Stimulated activated CD4-positive, alpha-beta T cell treated with anti-CD3 and anti-CD28 coated beads, Interleukin-1b, Interleukin-23, amount 100 ng/mL, for 48 hours (primary cell): ENCODE results near the gene PSMD14.
"Not testable (repeated sequence)": the region's sequence is repeated elsewhere in the genome, so short reads cannot be mapped to it uniquely, and the experiment has no call there.

Experiments used
- DNase-seq: peaks from one replicate; pipeline ENCODE4 v3.0.0-alpha.2; 2020

PSMD14 gene

DNA sequence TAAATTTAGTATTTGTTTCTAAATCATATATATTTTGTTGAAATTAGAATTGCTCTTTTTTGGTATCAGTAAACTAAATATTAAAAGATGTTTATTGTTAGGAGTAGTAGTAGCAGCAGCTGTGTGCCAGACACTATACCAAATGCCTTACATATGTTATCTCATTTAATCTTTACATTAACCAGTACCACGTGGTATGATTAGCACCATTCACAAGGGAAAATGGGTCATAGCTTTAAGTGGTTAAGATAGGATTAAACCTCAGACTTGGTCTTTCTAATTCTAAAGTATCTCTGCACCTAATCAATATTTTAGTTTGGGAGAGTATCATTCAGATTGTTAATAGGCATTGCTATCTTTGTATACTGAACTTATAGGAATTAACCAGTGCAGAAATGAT, 29.0 kb downstream of the PSMD14 start:
- no peak for DNase-seq

DNA sequence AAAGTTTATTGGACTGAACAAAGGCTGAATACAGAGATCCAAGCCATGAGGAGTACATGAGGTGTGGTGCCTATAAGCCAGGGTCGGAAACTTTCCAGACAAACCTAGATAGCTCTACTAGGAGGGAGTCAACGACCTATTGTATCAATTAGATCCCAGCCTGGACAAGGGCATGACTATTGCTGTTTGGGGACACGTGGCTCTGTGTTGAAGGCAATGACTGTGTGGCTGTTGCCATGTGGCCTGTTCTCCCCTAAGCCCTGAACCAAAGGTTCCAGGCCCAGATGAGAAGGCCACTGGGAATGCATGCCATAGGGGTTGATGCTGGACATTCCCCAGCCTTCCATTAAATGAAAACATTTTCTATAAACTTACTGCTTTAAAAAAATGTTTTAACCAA, 31.3 kb downstream of the PSMD14 start:
- DNase-seq = not testable (repeated sequence)

DNA sequence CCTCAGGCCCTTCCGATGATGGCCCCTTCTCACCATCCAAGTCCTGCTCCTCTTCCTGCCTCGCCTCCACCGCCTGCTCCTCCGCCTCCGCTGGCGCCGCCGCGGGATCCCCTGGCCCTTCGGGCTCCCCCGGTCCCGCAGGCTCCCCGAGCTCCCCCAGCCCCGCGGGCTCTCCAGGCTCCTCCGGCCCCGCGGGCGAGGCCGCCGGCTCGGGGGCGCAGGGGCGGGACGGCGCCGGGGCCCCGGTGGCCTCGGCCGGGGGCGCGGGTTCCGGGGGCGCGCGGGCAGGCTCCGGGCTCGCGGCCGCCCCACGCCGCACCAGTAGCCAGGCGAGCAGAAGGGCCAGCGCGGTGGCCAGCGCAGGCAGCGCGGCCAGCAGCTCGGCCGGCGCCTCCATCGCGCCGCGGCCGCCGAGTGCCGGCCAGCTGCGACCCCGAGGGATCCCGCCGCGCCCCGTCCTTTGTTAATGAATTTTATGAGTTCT, 32.7 kb downstream of the PSMD14 start:
- DNase-seq = not testable (repeated sequence)

DNA sequence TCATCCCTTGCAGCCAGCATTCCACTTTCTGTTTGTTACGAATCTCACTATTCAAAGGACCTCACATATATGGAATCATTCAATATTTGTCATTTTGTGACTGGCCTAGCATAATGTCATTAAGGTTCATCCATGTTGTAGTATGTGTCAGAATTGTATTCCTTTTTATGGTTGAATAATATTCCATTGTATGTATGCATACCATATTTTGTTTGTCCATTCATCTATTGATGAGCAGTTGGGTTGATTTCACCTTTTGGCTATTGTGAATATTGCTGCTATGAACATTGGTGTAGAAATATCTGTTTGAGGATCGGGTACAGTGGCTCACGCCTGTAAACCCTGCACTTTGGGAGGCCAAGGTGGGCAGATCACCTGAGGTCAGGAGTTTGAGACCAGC, 35.0 kb downstream of the PSMD14 start:
- no peak for DNase-seq

DNA sequence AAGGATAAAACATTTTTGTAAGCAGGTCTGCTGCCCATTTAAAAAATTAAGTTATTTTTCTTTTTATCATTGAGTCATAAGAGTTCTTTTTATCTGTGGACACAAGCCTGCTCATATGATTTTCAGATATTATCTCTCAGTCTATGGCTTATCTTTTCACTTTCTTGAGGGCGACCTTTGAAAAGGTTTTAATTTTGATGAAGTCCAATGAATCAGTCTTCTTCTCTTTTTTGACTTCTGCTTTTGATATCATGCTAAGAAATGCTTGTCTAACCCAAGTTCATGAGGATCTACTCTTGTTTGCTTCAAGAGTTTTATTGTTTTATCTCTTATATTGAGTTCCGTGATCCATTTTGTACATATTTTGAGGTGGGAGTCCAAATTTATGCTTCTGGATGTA, 36.5 kb downstream of the PSMD14 start:
- DNase-seq = no peak

DNA sequence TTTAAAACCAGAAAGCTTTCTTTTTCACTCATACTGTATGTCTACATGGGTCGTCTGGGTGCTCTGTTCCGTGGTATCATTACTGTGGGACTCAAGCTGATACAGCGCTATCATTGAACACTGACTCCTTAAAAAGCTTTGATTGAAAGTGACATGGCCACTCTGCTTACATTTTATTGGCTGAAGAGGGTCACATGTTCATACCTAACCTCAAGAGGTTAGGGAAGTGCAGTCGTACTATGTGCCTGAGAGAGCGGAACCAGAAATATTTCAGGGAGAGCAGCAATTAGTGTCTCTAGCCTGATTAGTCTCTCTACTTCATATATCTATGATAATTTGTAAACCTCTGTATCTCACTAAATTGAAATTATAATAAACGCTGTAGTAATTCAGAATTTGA, 43.5 kb downstream of the PSMD14 start:
- DNase-seq = no peak

DNA sequence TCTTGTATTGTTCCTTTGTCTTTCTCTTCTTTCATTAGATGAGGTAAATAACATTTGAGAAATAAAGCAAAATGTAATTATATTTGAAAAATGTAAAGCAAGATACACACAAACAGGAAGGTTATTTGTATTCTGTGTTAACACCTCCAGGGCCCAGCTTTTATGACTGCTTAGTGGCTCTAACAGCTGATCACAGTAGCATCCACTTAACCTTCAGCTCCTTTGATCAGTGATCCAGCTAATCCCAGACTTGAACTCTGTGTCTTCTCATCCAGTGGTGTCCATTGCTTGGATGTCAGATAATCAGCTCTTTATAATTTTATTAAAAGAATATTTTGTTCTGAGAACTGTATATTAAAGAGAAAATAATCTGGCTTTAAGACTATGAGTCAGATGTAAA, 44.5 kb downstream of the PSMD14 start:
- DNase-seq = no peak

DNA sequence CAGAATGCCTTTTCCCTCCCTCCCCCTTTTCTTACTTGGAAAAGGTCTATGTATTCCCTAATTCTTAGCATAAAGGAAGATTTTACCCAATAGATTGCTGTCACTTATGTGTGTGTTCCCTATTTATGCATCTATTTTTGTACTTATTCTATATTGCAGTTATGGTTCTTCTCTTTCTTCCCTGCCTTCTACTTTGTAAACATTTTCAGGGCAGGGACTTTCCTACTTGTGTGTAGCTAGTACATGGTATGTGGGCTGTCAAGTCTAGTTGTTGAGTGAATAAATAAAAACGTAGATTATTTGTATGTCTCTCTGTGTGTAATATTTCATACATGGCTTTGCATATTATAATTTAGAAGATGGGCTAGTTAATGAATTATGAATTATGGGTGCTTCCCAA, 45.3 kb downstream of the PSMD14 start:
- no peak for DNase-seq

DNA sequence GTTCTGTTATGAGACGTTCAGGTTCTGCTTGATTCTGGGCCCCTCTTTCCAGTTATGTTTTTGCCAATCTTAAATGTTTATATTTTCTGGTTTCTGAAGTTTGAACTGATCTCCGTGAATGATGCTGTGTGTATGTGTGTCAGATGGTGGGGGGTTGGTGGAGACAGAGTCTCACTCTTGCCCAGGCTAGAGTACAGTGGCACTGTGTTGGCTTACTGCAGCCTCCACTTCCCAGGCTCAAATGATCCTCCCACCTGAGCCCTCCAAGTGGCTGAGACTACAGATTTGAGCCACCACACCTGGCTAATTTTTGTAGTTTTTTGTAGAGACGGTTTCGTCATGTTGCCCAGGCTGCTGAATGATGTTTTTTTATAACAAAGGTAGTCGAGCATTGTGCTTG, 45.9 kb downstream of the PSMD14 start:
- DNase-seq = no peak

DNA sequence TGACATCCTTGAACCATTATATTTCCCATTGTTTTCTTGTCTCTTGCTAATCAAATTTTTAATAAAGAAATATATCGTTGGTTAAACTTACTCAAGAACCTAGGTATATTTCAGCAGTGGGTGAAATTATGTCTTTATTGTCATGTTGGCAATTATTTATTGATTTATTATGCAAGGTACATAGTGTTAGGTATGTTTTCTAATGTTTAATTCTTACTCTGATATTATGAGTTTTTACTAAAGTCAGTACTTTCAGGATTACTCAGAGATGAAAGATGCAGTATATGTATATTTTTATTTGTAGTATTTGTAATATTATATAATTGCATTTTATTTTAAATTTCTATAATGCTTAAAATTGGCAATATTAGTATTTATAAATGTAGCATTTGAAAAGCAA, 46.9 kb downstream of the PSMD14 start:
- DNase-seq = no peak

DNA sequence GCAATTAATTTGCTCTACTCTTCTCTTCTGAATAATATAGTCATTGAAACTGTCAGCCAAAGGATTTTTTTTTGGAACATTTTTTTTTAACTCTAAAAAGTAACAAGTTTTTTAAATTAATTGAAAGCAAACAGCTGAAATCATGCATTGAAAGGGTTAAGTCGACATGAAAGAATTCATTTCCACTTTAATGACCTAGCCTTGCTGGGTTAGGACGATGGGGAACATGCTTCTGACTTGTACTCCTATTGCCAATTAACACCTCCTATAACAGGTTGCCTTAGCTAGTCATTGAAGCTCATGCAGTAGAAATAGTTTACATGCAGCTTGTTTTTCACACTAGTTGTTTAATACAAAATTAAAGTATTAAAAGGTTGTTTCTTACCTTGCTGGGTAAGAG, 47.8 kb downstream of the PSMD14 start:
- DNase-seq = no peak

DNA sequence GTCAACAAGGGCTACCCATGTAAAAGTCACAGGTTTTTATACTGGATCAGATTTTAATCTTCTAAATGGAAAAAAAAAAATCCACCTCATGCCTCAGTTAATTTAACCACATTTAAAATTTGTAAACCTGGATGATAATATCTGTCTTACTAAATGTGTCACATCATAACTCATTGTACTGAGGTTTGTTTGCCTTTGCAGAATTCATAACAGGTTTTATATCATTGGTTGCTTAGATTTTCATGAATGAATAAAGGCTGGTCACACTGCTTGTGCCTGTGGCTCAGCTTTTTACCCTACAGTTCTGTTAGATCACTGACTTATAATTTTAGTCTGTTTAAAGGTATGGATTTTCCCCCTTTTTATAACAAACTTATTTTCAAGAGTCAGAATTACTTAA, 48.9 kb downstream of the PSMD14 start:
- no peak for DNase-seq

DNA sequence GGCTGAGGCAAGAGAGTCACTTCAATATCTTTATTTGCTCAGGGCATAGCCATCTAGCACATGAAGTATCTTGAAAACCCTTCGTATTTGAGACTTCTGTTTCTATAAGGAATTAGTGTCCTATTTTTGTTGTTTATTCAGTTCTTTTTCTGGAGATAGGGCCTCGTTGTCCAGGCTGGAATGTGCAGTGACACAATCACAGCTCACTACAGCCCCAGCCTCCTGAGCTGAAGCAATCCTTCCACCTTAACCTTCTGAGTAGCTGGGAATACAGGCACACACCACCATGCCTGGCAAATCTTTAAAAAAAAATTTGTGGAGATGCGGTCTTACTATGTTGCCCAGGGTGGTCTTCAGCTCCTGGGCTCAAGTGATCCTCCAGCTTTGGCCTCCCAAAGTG, 50.6 kb downstream of the PSMD14 start:
- no peak for DNase-seq

DNA sequence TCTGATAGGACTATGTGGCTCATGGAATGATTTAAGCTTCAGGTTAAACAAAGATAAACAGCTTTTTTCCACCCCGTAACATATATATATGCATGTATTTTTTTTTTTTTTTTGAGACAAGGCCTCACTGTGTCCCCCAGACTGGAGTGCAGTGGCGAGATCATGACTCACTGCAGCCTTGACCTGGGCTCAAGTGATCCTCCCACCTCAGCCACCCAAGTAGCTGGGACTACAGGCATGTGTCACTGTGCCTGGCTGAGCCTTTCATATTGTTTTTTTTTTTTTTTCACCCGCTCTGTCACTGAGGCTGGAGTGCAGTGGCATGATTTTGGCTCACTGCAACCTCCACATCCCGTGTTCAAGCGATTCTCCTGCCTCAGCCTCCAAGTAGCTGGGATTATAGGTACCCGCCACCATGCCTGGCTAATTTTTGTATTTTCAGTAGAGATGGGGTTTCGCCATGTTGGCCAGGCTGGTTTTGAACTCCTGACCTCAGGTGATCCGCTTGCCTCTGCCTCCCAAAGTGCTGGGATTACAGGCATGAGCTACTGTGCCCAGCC, 52.0 kb downstream of the PSMD14 start:
- DNase-seq = not testable (repeated sequence)

DNA sequence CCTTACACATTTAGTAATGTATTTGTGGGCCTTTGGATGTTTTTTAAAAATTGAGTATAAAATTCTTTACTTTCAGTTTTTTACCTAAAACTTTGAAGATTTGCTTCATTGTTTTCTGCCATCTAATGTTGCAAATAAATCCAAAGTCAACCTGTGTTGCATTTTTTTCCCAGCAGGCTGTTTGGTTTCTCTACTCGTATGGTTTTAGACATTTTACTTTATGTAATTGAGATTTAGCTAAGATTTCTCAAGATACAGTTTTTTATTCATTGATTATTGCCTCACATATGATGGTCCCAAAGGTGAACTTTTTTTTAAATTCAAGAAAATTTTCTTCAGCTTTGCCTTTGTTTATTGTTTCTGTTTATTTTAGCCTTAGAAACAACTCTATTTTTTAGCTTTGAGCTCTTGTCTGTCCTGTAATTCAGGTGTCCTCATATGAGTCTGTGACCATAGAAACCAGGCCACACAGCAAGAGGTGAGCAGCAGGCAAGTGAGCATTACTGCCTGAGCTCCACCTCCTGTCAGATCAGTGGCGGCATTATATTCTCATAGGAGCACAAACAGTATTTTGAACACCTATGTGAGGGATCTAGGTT, 54.4 kb downstream of the PSMD14 start:
- DNase-seq = no peak

DNA sequence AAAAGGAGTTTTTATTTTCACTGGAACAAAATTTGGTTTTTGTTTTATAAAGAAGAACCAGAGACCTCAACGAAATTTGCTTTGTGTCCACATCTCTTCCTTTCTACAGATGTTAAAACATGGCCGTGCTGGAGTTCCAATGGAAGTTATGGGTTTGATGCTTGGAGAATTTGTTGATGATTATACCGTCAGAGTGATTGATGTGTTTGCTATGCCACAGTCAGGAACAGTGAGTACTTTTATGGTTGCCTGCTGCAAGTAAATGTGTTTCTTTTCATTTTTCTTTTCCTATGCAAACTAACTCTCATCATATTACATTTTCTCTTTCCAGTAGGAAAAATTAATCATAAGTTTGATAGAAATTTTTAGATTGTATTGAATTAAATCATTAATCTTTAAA, 59.5 kb downstream of the PSMD14 start:
- no peak for DNase-seq

DNA sequence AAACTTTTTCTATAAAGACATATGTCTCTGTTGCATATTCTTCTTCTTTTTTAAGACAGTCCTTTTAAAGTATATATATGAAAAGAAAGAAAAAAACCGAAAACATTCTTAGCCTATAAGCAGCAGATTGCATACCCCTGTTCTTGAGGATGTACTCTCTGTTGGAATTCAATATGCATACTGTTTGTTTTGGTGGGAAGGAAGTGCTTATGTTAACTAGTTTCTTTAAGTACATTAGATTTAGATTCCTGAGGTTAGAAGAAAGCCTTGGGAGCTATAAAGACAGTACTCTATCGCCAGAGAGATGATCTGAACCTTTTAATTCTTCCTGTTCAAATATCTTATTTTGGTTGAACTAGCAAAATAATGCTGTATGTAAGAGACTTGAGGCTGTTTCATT, 61.1 kb downstream of the PSMD14 start:
- DNase-seq = no peak

DNA sequence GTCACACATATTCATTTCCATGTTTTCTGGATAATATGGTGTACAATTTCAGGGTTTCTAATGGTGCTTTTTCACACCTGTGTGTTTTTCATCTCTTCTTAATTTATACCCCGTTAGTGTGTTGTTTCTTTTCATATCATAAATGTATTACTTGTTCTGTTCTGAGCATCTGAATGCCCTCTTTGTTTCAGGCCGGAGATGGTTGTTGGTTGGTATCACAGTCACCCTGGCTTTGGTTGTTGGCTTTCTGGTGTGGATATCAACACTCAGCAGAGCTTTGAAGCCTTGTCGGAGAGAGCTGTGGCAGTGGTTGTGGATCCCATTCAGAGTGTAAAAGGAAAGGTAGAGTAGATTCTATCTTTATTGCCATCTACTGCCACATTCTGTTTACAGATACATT, 62.8 kb downstream of the PSMD14 start:
- DNase-seq = no peak

DNA sequence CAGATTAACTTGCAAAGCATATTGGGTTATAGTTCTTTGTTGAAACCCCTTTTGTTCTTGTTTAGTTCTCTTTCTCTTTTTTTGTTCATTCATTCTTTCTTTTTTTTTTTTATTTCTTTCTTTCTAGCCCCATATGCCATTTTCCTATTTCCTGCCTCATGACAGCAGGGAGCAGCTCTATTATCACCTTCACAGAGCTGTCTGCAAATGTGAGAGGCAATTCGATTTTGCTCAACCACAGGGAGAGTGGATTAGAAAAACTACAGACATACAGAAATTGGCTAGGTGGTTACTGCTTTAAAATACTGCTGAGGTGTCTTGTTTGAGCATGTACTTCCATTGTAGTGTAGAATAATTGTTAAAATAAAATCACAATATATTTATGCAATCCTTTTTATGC, 63.6 kb downstream of the PSMD14 start:
- no peak for DNase-seq

DNA sequence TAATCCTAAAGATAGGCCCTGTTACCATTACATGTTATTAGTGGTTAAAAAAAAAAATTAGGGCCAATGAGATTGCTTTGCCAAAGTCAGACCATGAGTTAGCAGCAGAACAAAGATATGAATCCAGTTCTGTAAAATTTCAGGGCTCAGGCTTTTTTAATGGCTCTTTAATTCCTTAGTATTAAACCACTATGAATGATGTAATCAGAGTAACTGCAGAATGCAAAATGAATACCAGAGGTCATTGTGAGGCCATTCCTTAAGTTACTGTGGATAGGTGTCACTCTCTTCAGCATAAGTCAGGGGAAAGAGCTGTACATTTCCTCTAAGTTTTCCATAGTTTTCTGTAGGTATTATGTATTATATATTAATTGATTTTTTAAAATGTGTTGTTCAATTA, 65.7 kb downstream of the PSMD14 start:
- no peak for DNase-seq

DNA sequence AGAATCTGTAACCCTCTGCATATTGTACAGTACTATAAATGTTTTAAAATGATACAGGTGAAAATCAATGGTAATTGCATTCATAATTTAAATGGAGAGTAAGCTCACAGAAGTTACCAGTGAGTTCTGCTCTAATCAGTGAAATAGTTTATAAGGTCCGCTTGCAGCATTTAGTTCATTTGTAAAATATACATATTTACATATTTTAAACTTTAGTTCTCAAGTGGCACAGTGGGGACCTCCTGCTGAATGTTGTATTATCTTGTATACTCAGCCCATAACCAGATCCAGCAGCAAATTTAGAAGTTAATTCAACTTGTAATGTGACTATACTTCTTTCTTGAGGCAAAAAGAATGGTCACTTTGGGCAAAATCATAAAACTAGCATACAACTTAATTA, 66.2 kb downstream of the PSMD14 start:
- no peak for DNase-seq

DNA sequence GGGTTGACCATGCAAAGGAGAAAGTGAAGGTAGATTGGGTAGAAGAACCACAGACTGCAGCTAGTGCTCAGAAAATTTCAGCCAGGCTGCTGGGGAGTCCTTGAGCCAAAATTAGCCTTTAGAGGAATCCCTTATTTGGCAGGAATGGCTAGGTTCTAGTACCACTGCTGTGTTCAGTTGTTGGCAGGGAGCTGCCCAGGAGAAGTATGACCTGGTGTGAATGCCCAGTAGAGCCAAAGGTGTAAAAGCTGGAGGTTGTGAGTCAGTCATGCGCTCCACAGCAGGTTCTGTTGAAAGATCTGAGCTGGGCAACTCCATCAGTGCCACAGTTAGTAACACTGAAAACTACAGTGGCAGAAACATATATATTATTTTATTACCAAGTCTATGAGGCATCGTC, 71.5 kb downstream of the PSMD14 start:
- DNase-seq = no peak

DNA sequence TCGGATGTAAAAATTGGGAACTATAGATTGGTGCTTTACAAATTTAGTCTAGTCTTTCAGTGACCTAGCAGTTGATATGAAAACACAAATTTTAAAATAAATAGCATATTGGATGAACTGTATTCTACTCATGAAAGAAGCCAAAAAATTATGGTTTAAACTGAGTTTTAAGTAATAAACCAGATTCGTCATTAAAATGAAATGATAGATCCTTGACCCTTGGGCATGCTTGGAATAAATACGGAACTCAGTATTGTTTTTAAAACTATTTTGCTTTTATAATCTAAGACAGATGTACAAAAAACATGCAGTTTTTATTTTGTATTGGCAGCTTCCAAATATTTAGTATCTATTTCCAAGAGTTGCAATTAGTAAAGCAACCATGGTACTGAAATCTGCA, 73.3 kb downstream of the PSMD14 start:
- DNase-seq = no peak

DNA sequence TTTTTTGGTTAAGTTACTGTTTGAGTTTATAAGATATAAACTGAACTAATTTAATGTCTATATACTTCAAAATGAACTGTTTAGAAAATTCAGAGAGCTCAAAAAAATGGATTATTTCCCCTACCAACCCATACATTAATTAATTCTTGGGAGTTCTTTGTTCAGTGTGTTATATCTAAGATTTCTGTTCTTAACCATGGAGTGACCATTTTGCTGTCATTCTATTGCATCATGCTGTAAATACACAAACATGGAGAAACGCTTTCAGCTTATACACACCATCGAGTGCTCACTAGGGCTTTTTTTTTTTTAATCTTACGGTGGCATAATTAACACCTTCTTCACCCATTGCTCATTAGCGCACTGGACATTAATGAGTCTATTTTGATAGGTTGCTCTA, 74.5 kb downstream of the PSMD14 start:
- no peak for DNase-seq

DNA sequence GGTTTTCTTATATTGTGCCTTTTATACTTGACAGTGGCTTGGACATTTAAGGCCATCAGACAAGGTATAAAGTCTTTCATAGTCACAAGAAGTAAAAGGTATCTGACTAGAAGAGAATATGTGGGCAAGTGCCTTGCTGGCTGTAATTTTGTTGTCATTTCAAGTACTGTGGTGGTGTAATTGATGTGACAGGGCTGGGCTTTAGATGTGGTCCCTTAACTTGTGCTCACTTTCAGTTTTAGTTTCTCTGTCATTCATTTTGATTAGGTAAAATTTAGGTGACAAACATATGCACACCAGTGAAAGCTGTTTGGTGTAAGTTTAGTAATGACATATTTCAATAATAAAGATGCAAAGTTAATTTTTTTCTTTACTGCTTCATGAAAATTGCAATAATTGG, 76.6 kb downstream of the PSMD14 start:
- no peak for DNase-seq
